GM12865 (cell line): Measurements from ENCODE around the gene MFSD2B.

Source experiments
- DNase-seq: peaks from one replicate; pipeline ENCODE4 v3.0.0; 2010; ENCODE audit warnings: low read depth
- H3K4me3 ChIP-seq: 2 replicates; pipeline ENCODE4 v1.5.1; 2011; ENCODE audit warnings: mild to moderate bottlenecking, low read depth, low read length, control low read depth
- CTCF ChIP-seq: IDR thresholded peaks from 2 replicates; pipeline ENCODE4 v1.5.1; 2011; ENCODE audit warnings: low read length, control low read depth, low read depth, inconsistent platforms; ENCODE audit not compliant: insufficient read depth; ENCODE audit errors: missing control alignments

Gene MFSD2B

GRCh38 chr2:24019729-24020128 is 9.8 kb downstream of the MFSD2B start:
- no peak for TF ChIP-seq CTCF
- H3K4me3 ChIP-seq = no peak overlapping the region
- no peak for DNase-seq

GRCh38 chr2:24020244-24020643 is 10.4 kb downstream of the MFSD2B start:
- H3K4me3 ChIP-seq = no peak overlapping the region
- no peak for DNase-seq
- TF ChIP-seq CTCF = no peak

- no peak overlapping the region for H3K4me3 ChIP-seq
- TF ChIP-seq CTCF = peak; percentile 42
- DNase-seq = peak; percentile 28
Observed at GRCh38 chr2:24021122-24021998, 11.5 kb downstream of the MFSD2B start.

- DNase-seq = no peak
- TF ChIP-seq CTCF = no peak
- H3K4me3 ChIP-seq = no peak overlapping the region
Observed at GRCh38 chr2:24022324-24022974, 12.6 kb downstream of the MFSD2B start.

- DNase-seq = no peak
- TF ChIP-seq CTCF = no peak
- H3K4me3 ChIP-seq = no peak overlapping the region
Observed at GRCh38 chr2:24022975-24023575, 13.2 kb downstream of the MFSD2B start.

- no peak overlapping the region for H3K4me3 ChIP-seq
- DNase-seq = no peak
- no peak for TF ChIP-seq CTCF
Observed at GRCh38 chr2:24024018-24024417, 14.1 kb downstream of the MFSD2B start.
